Measurements from ENCODE around the gene PSG1.
"Not testable (repeated sequence)": the region's sequence is repeated elsewhere in the genome, so short reads cannot be mapped to it uniquely, and the experiment has no call there.

The PSG1 gene

DNA sequence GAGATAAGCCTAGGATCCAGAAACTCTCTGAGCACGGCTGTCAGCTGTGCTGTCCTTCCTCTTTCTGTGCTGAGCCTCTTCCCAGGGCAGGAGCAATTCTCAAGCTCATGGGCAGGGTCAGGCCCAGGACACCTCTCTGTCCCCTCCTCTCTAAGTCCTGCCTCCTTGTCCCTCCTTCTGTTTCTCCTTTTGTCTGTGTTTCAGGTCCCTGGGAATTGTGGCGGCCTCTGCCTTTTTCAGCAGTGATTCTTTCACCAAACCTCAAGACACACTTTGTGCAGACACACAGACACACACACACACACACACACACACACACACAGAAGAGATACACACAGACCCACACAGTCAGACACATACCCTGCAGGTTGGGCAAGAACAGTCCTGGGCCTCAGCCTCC is at the start of gene PSG1:
PSG1 (minus strand) TSS at position 101 of the 400 bp plus-strand sequence. CDS start 132 bp downstream, outside the sequence.
- no peak for DNase-seq (ENCODE audit: low spot score)

DNA sequence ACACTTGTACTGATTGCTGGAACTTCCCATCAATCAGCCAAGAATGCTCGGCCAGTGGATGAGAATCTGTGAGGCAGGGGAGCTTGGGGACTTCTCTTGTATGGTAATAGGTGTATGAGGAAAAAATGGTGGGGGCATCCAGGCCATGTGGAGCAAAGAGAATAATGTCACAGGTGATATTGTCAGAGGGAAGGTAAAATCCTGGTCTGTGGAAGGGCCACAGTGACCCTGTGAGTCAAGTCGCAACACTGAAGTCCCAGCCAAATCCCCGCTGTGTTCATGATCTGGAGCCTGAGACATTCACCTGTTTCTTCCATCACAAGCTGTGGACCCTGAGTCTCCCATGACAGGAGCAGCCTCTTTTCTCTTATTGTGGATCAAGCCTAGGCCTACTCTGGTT is 49.4 kb upstream of the PSG1 start:
- no peak for DNase-seq (ENCODE audit: low spot score)

DNA sequence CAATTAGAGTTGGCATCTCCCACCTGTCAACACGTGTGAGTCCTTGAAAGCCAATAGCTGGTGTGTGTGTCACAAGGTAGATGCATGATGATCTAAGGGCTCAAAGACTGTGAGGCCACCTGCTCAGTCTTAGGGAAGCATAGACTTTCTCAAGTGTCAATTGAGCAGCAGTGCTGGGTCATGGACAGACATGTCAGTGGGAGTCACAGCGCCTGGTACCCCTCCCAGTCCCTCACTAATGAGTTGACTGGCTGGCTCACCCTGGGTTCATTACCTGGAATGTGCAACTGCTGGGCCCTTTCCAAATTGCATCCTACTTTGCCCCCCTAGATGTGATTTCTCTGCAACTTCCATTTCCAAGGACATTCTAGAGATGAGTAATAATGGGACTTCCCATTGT is 47.3 kb upstream of the PSG1 start:
- DNase-seq (ENCODE audit: low spot score): no peak

DNA sequence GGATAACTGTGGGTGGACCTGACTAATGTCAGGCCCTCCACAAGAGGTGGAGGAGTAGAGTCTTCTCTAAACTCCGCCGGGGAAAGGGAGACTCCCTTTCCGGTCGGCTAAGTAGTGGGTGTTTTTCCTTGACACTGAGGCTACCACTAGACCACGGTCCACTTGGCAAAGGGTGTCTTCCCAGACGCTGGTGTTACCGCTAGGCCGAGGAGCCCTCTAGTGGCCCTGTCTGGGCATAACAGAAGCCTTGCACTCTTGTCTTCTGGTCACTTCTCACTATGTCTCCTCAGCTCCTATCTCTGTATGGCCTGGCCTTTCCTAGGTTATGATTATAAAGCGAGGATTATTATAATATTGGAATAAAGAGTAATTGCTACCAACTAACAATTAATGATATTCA is 43.6 kb upstream of the PSG1 start:
- DNase-seq (ENCODE audit: low spot score): peak; percentile 3

DNA sequence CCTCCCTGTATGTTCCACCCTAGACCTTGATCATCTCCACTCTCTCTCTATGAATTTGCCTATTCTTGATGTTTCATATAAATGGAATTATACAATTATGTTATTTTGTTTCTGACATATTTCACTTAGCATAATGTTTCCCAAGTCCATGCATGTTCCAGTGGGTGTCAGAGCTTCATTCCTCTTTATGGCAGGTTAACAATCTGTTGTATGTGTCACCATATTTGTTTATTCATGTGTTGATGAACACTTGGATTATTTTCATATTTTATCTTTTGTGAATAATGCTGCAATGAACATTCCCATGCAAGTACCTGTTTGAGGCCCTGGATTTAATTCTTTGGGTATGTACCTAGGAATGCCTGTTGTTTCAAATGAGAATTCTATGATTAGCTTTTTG is 41.5 kb upstream of the PSG1 start:
- not testable (repeated sequence) for DNase-seq (ENCODE audit: low spot score)

DNA sequence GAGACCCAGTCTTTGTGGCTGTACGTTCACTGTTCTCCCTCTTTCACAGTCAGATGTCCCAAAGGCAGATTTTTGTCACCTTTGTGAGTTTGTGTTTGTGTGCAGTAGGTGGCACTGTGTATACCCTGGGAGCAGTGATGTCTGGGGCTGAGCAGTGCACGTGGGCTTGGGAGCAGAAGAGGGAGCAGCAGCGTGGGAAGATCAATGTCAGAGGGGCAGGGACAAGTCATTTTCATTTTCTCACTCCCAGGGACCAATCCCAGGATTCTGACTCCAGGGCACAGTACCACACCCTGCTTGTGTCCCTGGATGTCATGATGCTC is 40.2 kb upstream of the PSG1 start:
- DNase-seq (ENCODE audit: low spot score): no peak

DNA sequence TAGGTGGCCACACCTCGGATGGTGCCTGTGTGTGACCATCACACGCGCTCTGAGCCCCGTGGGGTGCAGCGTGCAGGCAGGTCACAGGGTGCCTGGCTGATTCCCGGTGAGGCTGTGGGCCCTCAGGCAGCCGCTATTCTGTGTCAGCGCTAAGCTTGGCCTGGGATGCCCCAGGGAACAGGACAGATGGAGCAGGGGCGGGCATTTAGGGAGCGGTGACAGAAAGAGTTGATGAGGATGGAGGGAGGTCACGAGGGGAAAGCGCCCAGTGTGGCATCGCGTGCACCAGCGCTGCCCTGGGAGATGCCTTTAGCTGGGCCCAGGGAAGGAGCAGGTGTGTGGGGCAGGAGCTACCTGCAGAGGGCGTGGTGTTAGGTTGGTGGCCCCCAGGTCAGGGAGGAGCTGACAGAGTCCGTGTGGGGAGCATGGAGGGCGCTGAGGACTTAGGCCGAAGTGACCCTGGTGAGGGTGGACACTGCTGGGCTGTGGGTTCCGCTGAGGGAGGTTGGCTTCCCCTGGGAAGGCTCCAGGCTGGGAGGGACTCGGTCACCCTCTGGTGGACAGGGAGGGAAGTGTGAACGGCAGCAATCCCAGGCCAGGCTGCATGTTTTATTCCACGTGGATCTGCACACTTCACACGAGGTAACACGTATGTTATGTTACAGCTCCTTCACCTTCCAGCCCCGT is 39.7 kb upstream of the PSG1 start:
- DNase-seq (ENCODE audit: low spot score): not testable (repeated sequence)

DNA sequence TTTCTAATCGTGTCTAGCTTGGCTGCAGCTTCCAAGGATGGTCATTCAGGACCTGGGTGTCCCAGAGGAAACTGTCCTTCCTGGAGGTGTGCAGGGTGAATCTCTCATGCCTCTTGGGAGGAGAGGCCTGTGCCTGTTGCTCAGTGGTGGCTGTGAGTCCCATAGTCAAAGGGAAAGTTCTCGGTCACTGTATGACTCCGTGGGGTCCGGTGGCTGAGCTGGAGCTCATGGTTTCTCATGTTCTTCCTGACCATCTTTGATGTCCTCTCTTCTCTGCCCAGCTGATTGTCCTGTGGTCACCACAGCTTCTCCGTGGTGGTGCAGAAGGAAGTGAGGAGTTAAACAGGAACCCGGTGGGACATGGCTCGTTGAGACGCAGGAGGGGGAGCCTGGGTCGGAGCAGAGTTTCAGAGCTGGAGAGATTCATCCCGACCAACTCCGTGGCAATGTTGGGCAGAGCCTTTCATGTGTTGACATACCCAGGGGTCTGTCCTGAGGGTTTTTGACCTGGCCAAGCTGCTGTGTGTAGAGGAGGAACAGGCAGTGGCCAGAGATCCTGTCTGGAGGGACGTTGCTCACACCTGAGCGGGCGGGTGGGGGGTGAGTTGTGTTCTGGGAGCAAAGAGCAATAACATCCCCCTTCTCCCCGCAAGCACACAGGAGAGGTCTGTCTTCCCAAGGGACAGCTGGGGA is 39.0 kb upstream of the PSG1 start:
- not testable (repeated sequence) for DNase-seq (ENCODE audit: low spot score)

DNA sequence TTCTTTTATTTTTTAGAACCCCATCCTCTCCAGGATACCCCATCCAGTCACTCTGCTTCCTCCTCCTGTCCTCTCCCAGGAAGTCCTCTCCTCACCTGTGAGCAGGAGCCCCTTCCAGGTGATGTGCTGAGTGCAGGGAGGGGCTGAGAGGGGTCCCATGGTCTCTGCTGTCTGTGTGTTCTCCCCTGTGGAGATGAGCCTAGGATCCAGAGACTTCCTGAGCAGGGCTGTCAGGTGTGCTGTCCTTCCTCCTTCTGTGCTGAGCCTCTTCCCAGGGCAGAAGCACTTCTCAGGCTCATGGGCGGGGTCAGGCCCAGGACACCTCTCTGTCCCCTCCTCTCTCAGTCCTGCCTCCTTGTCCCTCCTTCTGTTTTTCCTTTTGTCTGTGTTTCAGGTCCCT is 38.1 kb upstream of the PSG1 start, which contains the start of gene PSG6:
PSG6 (minus strand) TSS at position 261 of the 400 bp plus-strand sequence; CDS start at position 159, 102 bp downstream.
- not testable (repeated sequence) for DNase-seq (ENCODE audit: low spot score)

DNA sequence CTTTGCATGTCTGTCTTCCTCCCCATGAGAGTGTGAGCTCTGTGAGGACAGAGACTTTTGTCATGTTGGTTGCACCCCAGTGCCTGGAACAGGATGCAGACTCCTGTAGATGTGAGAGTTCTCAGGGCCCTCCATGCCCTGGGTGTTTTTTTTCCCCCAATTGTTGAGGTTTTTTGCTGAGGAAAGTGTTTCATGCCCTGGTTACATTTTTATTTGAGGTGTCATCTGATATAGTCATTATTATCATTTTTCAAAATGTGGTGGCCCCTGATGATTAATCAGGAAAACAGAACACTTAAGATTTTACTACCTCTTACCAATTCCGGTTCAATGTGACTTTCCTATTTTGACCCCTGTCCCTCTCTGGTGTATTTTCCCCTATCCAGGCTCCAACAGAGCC is 37.4 kb upstream of the PSG1 start:
- not testable (repeated sequence) for DNase-seq (ENCODE audit: low spot score)

DNA sequence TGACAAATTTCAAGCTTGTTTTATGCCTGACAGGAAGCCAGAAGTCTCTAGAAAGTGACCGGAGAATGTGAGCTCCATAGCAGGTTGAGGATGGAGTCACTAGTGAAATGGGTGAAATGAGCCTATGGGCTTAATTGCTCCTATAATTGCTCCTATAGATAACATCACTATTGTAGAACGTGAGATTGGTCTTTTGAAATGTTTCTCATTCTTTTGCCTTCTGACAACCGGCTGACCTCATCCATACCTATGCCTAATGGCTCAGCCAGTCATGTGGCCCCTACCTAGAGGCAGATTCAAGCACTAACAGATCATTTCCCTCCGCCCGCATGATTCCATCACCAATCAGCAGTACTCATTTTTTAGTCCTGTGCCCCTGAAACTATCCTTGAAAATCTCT is 34.0 kb upstream of the PSG1 start:
- not testable (repeated sequence) for DNase-seq (ENCODE audit: low spot score)

DNA sequence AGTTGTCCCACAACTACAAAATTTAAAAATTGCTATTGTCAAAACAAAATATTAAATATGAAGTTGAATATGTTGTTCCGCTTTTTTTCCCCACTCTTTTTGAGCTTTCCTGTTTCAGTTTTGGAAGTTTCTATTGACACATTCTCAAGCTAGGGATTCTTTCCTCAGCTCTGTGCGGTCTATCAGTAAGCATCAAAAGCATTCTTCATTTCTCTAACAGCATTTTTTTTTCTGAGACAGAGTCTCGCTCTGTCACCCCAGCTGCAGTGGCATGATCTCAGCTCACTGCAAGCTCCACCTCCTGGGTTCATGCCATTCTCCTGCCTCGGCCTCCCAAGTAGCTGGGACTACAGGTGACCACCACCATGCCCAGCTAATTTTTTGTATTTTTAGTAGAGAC is 33.4 kb upstream of the PSG1 start:
- not testable (repeated sequence) for DNase-seq (ENCODE audit: low spot score)

DNA sequence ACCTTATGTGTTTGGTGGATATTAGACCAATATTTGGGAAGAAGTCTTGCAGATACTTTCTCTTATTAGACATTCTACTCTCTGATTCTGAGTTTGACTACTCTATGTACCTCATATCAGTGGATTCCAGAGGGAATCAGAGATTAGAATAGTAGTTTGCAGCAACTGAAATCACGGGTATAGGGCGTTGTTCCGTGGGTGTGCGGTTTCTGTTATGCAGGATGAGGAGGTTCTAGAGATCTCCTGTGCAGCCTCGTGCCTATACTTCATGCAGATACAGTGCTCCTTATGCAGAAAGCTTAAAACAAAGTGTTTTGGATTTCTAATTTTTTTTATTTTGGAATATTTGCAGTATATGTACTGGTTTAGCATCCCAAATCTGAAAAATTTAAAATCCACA is 32.2 kb upstream of the PSG1 start:
- not testable (repeated sequence) for DNase-seq (ENCODE audit: low spot score)

DNA sequence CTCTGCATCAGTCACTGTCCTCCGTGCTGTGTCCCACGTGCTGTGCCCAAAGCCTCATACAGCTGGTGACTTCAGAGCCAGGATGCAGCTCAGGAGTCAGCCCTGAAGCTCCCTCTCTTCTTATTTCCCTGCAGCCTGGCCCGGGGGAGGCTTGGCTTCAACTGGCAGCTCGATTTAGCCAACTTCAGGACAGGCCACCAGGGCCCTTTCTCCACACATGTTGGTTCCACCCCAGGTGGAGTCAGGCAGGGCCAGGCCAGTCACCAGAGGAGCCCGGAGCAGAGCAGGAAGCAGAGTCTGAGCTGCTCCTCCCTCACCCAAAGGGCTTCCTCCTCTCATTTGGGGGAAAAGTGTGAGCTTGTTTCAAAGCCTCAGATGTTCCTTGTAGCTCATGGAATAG is 26.6 kb upstream of the PSG1 start:
- not testable (repeated sequence) for DNase-seq (ENCODE audit: low spot score)

DNA sequence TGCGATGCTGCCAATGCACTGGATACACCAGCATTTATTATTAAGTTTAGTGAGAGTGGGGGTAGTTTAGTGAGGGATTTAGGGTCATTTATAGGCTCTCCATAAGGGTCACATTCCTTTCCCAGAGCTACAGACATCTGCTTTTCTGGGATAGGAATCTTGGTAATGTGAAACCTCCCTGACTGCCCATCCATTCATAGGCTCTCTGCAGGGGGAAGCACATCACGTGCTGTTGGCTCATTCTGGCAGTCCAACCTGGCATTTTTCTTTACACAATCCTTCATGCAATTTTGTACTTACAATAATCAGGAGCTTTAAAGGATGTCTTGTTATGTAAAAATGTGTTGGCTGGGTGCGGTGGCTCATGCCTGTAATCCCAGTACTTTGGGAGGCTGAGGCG is 21.0 kb upstream of the PSG1 start:
- not testable (repeated sequence) for DNase-seq (ENCODE audit: low spot score)

DNA sequence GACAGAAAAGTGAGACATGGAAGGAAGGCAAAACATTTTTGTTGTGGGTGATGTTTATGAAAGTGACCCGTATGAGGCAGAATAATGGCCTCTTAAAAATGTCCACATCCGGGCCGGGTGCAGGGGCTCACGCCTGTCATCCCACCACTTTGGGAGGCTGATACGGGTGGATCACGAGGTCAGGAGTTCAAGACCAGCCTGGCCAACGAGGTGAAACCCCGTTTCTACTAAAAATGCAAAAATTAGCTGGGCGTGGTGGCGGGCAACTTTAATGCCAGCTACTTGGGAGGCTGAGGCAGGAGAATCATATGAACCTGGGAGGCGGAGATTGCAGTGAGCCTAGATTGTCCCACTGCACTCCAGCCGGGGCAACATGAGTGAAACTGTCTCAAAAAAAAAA is 20.2 kb upstream of the PSG1 start:
- not testable (repeated sequence) for DNase-seq (ENCODE audit: low spot score)

DNA sequence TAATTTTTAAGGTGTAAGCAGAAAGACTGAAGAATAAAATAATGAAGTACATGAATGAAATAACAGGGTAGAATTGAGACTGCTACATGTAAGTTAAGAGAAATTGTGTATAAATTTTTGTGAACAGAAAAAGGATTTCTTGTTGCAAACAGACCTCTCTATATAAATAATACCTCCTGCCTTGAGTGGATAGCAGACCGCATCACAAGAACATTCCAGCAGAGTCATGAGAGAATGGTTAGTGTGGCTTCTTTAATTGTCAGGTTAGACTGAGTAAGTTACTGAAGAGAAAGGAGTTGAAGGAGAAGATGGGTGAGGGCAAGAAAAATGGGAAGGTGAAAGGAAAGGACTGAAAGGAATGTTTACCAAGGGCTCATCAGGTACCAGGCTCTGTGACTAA is 19.6 kb upstream of the PSG1 start:
- not testable (repeated sequence) for DNase-seq (ENCODE audit: low spot score)

DNA sequence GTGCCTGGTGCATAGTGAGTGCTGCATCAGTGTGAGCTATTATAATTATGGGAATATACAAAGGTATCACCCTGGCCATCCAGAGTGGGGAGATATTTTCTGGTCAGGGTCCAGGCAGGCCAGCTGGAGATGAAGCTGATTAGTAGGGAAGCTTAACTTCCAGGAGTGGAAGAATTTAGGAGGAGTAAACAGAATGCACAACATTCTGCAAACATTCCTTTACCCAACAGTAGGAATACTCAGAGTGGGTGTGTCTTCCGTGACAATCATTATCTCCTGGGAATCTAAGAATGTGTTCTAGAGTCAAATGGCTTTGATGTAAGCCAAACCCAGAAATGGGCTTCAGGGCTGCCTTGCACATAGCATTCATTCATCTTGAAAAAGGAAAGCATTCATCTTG is 19.1 kb upstream of the PSG1 start:
- not testable (repeated sequence) for DNase-seq (ENCODE audit: low spot score)

DNA sequence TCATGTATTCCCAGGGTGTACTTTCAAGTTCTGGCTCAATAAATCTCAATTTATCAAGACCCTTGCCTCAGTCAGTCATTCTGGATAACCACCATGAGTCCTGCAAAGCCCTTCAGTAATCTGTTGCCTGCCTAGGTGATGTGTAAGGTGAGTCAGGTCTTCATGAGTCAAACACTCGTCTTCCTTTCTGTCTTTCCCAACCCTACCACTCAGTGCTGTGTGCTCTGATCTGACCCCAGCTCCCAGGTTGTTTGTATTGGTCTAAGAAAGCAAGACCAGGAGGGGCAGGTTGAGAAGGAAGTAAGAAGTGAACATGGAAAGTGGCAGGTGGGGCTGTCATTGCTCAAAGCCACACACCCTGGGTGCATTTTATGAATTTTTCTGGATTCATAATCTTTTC is 18.2 kb upstream of the PSG1 start:
- not testable (repeated sequence) for DNase-seq (ENCODE audit: low spot score)

DNA sequence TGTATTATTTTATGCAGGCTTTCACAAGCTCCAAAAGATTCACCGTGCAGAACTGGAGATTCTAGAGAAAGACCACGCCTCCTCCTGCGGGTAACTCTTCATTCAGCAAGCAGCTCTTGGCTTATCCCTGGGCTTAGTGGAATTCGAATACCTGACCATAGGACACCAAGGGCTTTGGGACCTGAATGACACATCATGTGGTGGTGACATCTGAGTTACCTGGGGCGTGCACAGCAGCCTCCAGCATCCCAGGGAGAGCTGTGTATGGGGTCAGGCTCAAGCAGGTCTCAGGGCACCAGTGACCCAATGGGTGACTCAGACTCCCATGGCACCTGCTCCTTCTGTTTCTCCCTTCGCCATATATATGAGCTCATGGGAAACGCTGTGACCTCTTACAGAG is 10.9 kb upstream of the PSG1 start:
- not testable (repeated sequence) for DNase-seq (ENCODE audit: low spot score)

DNA sequence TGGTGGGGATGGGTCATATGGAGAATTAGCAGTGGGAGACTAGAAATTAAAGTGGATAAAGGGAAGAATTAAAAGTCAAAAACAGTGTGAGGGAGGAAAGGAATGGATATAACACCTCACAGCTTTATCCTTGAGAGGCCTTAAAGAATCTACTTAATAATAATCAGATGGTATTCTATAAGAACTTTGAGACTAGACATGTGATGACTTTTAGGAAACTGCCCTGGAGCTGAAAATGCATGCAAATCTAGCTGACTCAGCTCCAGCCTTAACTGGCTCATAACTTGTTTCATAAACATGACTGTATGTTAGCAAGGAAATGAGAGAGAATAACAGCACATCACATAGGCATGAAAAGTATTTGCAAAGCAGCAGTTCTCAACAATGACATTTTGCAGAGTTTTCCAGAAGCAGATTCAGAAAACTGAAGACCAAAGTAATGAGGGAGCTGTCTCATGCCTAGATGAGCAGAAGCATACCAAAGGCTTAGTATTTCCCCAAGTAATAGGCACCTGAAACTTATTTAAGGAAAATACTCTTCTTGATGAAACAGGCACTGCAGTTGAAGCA is 8.4 kb upstream of the PSG1 start:
- not testable (repeated sequence) for DNase-seq (ENCODE audit: low spot score)

DNA sequence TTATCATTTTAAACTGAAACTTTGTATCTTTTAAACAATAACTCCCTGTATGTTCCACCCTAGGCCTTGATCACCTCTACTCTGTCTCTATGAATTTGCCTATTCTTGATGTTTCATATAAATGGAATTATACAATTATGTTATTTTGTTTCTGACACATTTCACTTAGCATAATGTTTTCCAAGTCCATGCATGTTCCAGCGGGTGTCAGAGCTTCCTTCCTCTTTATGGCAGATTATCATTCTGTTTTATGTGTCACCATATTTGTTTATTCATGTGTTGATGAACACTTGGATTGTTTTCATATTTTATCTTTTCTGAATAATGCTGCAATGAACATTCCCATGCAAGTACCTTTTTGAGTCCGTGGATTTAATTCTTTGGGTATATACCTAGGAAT is 3.2 kb upstream of the PSG1 start:
- DNase-seq (ENCODE audit: low spot score): not testable (repeated sequence)

DNA sequence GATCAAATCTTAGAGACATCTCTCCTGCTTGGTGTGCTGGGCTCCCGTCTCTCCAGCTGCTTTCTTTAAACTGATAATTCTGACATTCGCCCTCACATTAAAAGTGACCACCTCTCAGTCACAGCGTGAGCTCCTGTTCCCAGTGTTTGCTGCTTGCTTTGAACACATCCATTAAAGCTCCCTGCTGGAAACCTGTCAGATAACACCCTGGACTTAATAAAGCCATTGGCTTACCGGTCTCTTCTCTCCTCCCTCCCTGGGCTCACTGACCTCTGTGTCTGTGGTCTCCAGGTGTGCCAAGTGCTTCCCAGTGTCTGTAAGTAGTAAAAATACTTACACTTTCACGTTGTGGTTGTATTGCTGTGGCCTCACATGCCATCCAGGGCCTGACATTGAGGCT is 2.5 kb upstream of the PSG1 start:
- not testable (repeated sequence) for DNase-seq (ENCODE audit: low spot score)
